ENCODE data around the gene SETD2.

The SETD2 gene

DNA sequence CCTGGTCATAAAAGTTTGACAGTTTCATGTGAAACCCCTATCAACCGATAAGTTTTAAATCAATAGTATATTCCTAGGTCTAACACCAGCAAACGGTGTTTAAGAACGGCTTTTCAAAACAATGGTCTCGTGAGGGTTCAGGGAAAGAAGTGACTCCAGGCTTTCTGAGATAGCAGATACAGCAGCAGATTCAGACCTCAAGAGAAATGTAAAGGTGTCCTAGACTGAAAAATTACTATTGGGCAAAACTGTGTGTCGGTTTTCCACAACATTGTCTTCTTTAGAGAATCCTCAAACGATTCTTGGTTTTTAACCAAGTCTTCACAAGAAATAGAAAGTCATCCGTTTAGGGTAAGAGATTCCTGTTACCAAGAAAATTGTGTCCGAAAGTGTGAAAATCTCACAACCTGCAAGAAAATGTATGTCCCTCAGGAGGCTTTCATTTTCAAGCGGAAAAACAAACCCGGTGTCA, 1.2 kb downstream of the SETD2 start:
- peak overlapping the region; percentile 89 to 99 (median 94) for H3K4me3 ChIP-seq (ENCODE audit: control insufficient read depth in 1 of 7, extremely low read depth in 1 of 7, insufficient read depth in 4 of 7, low read depth in 2 of 7, low read length in 6 of 7)
- ChIA-PET POLR2A (interaction anchor here (0.6 to 0.9 kb wide), 2 partner anchors 47 to 363 kb away, joined by 3 read pairs; no protein-coding TSS in a partner anchor), CTCF (interaction anchor here (2.3 kb wide), 1 partner anchor 10 kb away, joined by 11 read pairs; no protein-coding TSS in a partner anchor)
- H3K9me3 ChIP-seq (ENCODE audit: control extremely low read depth in 1 of 5, control insufficient read depth in 4 of 5, insufficient read depth in 2 of 5, low read depth in 1 of 5, low read length in 4 of 5), result no peaks in the 10 kb centered on the region
- 6% methylated on average over 10 of the region's 10 CpGs for WGBS (ENCODE audit: insufficient coverage)
- peaks cover 0 to 6% (median 0%) of the 10 kb centered on the region in 4 experiments for H3K36me3 ChIP-seq (ENCODE audit: control insufficient read depth in 4 of 4, insufficient read depth in 4 of 4, low read length in 3 of 4)
- peak in 1 of 3 donors; percentile 26 for DNase-seq
- no peaks in the 10 kb centered on the region for H3K27me3 ChIP-seq (replicated peaks in 2 of 5; ENCODE audit: control insufficient read depth in 4 of 5, insufficient read depth in 5 of 5, low read length in 4 of 5)
- peaks cover 18 to 51% (median 42%) of the 10 kb centered on the region in 4 experiments for H3K4me1 ChIP-seq (ENCODE audit: control extremely low read depth in 1 of 4, control insufficient read depth in 4 of 4, insufficient read depth in 4 of 4, low read length in 3 of 4)
- H3K27ac ChIP-seq (ENCODE audit: insufficient read depth in 1 of 2, low read depth in 1 of 2, low read length in 2 of 2, poor library complexity in 1 of 2, severe bottlenecking in 2 of 2), result peak overlapping the region; percentile 92 to 95

DNA sequence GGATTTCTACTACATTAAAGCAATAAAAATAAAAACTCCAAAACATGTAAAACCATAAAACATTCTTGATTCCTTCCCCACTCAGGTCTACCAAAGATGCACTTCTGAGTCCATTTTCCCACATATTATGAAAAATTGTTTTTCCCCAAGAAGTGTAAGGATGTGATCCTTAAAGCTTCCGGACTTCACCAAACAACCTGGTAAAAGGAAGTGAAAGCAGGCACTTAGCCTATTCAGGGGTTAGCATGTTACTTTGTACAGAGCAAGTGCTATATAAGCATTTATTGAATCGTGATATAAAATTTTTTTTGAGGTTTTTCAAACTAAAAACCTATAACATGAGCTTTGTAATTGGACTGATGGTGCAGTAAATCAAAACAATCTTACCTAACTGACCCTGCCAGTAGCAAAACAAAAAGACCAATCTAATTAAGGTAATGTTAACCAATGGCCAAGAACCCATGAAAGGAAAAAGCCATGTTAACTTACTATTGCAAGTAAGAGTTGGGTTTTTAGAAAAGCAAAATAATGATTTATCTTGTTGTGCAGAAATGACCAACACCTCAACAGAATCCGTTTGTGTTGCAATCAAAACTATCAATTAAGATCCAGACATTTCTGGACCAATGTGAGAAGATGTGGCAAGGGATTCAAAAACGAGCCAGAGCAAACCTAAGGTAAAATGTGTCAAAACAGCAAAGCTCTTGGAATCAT, 1.8 kb downstream of the SETD2 start:
- CTCF ChIA-PET, result no interaction called here
- no peak for DNase-seq
- peaks cover 18 to 51% (median 42%) of the 10 kb centered on the region in 4 experiments for H3K4me1 ChIP-seq (ENCODE audit: control extremely low read depth in 1 of 4, control insufficient read depth in 4 of 4, insufficient read depth in 4 of 4, low read length in 3 of 4)
- no peaks in the 10 kb centered on the region for H3K9me3 ChIP-seq (ENCODE audit: control extremely low read depth in 1 of 5, control insufficient read depth in 4 of 5, insufficient read depth in 2 of 5, low read depth in 1 of 5, low read length in 4 of 5)
- peaks cover 0 to 6% (median 0%) of the 10 kb centered on the region in 4 experiments for H3K36me3 ChIP-seq (ENCODE audit: control insufficient read depth in 4 of 4, insufficient read depth in 4 of 4, low read length in 3 of 4)
- H3K27me3 ChIP-seq (replicated peaks in 2 of 5; ENCODE audit: control insufficient read depth in 4 of 5, insufficient read depth in 5 of 5, low read length in 4 of 5), result no peaks in the 10 kb centered on the region
- 8% methylated on average over 3 of the region's 4 CpGs for WGBS (ENCODE audit: insufficient coverage)
- H3K4me3 ChIP-seq (ENCODE audit: control insufficient read depth in 1 of 7, extremely low read depth in 1 of 7, insufficient read depth in 4 of 7, low read depth in 2 of 7, low read length in 6 of 7), result peak overlapping the region in 6 of 7 experiments; percentile 89 to 95 (median 92)
- peak overlapping the region; percentile 92 to 95 for H3K27ac ChIP-seq (ENCODE audit: insufficient read depth in 1 of 2, low read depth in 1 of 2, low read length in 2 of 2, poor library complexity in 1 of 2, severe bottlenecking in 2 of 2)
- POLR2A ChIA-PET, result interaction anchor here (0.6 kb wide), 1 partner anchor 364 kb away, joined by 3 read pairs; no protein-coding TSS in a partner anchor

DNA sequence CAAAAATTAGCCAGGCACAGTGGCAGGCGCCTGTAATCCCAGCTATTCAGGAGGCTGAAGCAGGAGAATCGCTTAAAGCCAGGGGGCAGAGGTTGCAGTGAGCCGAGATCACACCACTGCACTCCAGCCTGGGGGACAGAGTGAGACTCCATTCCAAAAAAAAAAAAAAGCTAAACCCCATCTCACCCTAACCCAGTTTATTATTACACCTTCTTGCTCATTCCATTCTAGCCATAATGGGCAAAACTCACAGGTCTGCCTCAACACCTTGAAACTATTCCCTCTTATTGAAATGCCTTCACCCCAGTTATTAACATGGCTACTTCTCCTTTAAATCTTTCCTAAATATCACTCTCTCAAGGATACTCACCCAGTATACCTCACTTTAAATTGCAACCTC, 4.1 kb downstream of the SETD2 start:
- ChIA-PET POLR2A (interaction anchor here (0.6 kb wide), 1 partner anchor 65 kb away, joined by 3 read pairs; no protein-coding TSS in a partner anchor), CTCF (interaction anchor here (0.8 kb wide), 1 partner anchor 24 kb away, joined by 4 read pairs; no protein-coding TSS in a partner anchor)
- Histone ChIP-seq H3K36me3 (ENCODE audit: control insufficient read depth in 4 of 4, insufficient read depth in 4 of 4, low read length in 3 of 4) (peaks cover 0 to 6% (median 0%) of the 10 kb centered on the region in 4 experiments), H3K4me3 (ENCODE audit: control insufficient read depth in 1 of 7, extremely low read depth in 1 of 7, insufficient read depth in 4 of 7, low read depth in 2 of 7, low read length in 6 of 7) (no peak overlapping the region), H3K9me3 (ENCODE audit: control extremely low read depth in 1 of 5, control insufficient read depth in 4 of 5, insufficient read depth in 2 of 5, low read depth in 1 of 5, low read length in 4 of 5) (no peaks in the 10 kb centered on the region), H3K4me1 (ENCODE audit: control extremely low read depth in 1 of 4, control insufficient read depth in 4 of 4, insufficient read depth in 4 of 4, low read length in 3 of 4) (peaks cover 18 to 42% (median 27%) of the 10 kb centered on the region in 4 experiments), H3K27me3 (replicated peaks in 2 of 5; ENCODE audit: control insufficient read depth in 4 of 5, insufficient read depth in 5 of 5, low read length in 4 of 5) (no peaks in the 10 kb centered on the region), H3K27ac (ENCODE audit: insufficient read depth in 1 of 2, low read depth in 1 of 2, low read length in 2 of 2, poor library complexity in 1 of 2, severe bottlenecking in 2 of 2) (no peak overlapping the region)
- no peak for DNase-seq
- WGBS (ENCODE audit: insufficient coverage), result 83% methylated on average over 1 of the region's 3 CpGs

DNA sequence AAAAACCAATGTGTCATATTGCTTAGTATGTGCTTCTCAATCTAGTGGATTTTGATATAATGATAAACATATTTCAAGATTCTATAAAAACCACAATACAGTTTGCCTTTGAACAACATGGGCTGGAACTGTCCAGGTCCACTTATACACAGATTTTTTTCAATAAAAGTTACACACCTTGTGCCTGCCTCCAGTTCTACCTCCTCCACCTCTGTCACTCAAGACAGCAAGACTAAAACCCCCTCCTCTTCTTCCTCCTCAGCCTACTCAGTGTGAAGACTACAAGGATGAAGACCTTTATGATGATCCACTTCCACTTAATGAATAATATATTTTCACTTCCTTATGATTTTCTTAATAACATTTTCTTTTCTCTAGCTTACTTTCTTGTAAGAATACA, 5.7 kb downstream of the SETD2 start:
- Histone ChIP-seq H3K27me3 (replicated peaks in 2 of 5; ENCODE audit: control insufficient read depth in 4 of 5, insufficient read depth in 5 of 5, low read length in 4 of 5) (no peaks in the 10 kb centered on the region), H3K27ac (ENCODE audit: insufficient read depth in 1 of 2, low read depth in 1 of 2, low read length in 2 of 2, poor library complexity in 1 of 2, severe bottlenecking in 2 of 2) (no peak overlapping the region), H3K9me3 (ENCODE audit: control extremely low read depth in 1 of 5, control insufficient read depth in 4 of 5, insufficient read depth in 2 of 5, low read depth in 1 of 5, low read length in 4 of 5) (no peaks in the 10 kb centered on the region), H3K4me3 (ENCODE audit: control insufficient read depth in 1 of 7, extremely low read depth in 1 of 7, insufficient read depth in 4 of 7, low read depth in 2 of 7, low read length in 6 of 7) (no peak overlapping the region), H3K36me3 (ENCODE audit: control insufficient read depth in 4 of 4, insufficient read depth in 4 of 4, low read length in 3 of 4) (peaks cover 0 to 6% (median 0%) of the 10 kb centered on the region in 4 experiments), H3K4me1 (ENCODE audit: control extremely low read depth in 1 of 4, control insufficient read depth in 4 of 4, insufficient read depth in 4 of 4, low read length in 3 of 4) (peaks cover 18 to 44% (median 28%) of the 10 kb centered on the region in 4 experiments)
- ChIA-PET CTCF (no interaction called here), POLR2A (no interaction called here)
- DNase-seq, result no peak

DNA sequence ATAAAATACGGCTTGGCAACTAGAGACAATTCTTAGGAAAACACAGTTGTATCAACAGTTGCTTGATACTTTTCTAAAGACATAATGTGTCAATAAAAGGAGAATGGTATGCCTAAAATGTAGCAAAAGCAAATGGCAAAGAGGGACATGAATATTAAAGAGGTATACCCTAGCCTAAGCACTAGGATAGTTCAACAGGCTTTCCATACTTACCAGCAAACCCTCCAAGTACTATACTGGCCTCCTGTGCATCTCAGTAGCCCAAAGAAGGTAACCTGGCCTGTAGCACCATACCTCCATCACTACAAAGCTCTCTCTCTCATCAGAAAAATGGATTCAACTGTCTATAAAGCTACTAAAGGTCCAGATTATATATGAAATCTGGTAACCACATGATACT, 7.5 kb downstream of the SETD2 start:
- WGBS (ENCODE audit: insufficient coverage), result no CpG with 5 or more reads among the region's 1 CpG
- ChIA-PET POLR2A (no interaction called here), CTCF (interaction anchor here (1.0 to 1.2 kb wide), 2 partner anchors 11 to 40 kb away, joined by 3 read pairs; no protein-coding TSS in a partner anchor)

GRCh38 chr3:47152578-47152977, 11.3 kb downstream of the SETD2 start:
- H3K27ac ChIP-seq (ENCODE audit: insufficient read depth in 1 of 2, low read depth in 1 of 2, low read length in 2 of 2, poor library complexity in 1 of 2, severe bottlenecking in 2 of 2), result peak overlapping the region in 1 of 2 experiments; percentile 47
- peaks cover 0 to 26% (median 17%) of the 10 kb centered on the region in 4 experiments for H3K4me1 ChIP-seq (ENCODE audit: control extremely low read depth in 1 of 4, control insufficient read depth in 4 of 4, insufficient read depth in 4 of 4, low read length in 3 of 4)
- peak in 2 of 3 donors; percentile 32 to 48 for DNase-seq
- H3K9me3 ChIP-seq (ENCODE audit: control extremely low read depth in 1 of 5, control insufficient read depth in 4 of 5, insufficient read depth in 2 of 5, low read depth in 1 of 5, low read length in 4 of 5), result no peaks in the 10 kb centered on the region
- no peaks in the 10 kb centered on the region for H3K27me3 ChIP-seq (replicated peaks in 2 of 5; ENCODE audit: control insufficient read depth in 4 of 5, insufficient read depth in 5 of 5, low read length in 4 of 5)
- CTCF ChIA-PET, result interaction anchor here (2.1 to 2.2 kb wide), 2 partner anchors 11 to 22 kb away, joined by 5 to 11 read pairs; partner anchors contain the start of gene SETD2
- peak overlapping the region in 1 of 7 experiments; percentile 36 for H3K4me3 ChIP-seq (ENCODE audit: control insufficient read depth in 1 of 7, extremely low read depth in 1 of 7, insufficient read depth in 4 of 7, low read depth in 2 of 7, low read length in 6 of 7)
- no peaks in the 10 kb centered on the region for H3K36me3 ChIP-seq (ENCODE audit: control insufficient read depth in 4 of 4, insufficient read depth in 4 of 4, low read length in 3 of 4)
- WGBS (ENCODE audit: insufficient coverage), result 5% methylated on average over 2 of the region's 2 CpGs
- POLR2A ChIA-PET, result no interaction called here

More for the DNA sequence above, 7.5 kb downstream of the SETD2 start:
- peaks cover 8 to 47% (median 23%) of the 10 kb centered on the region in 4 experiments for H3K4me1 ChIP-seq (ENCODE audit: control extremely low read depth in 1 of 4, control insufficient read depth in 4 of 4, insufficient read depth in 4 of 4, low read length in 3 of 4)
- peaks cover 0 to 6% (median 0%) of the 10 kb centered on the region in 4 experiments for H3K36me3 ChIP-seq (ENCODE audit: control insufficient read depth in 4 of 4, insufficient read depth in 4 of 4, low read length in 3 of 4)
- DNase-seq, result no peak
- H3K9me3 ChIP-seq (ENCODE audit: control extremely low read depth in 1 of 5, control insufficient read depth in 4 of 5, insufficient read depth in 2 of 5, low read depth in 1 of 5, low read length in 4 of 5), result no peaks in the 10 kb centered on the region
- H3K27ac ChIP-seq (ENCODE audit: insufficient read depth in 1 of 2, low read depth in 1 of 2, low read length in 2 of 2, poor library complexity in 1 of 2, severe bottlenecking in 2 of 2), result no peak overlapping the region
- H3K27me3 ChIP-seq (replicated peaks in 2 of 5; ENCODE audit: control insufficient read depth in 4 of 5, insufficient read depth in 5 of 5, low read length in 4 of 5), result no peaks in the 10 kb centered on the region
- no peak overlapping the region for H3K4me3 ChIP-seq (ENCODE audit: control insufficient read depth in 1 of 7, extremely low read depth in 1 of 7, insufficient read depth in 4 of 7, low read depth in 2 of 7, low read length in 6 of 7)

GRCh38 chr3:47151836-47152235, 12.1 kb downstream of the SETD2 start:
- DNase-seq, result peak in 2 of 3 donors; percentile 56 to 78
- H3K9me3 ChIP-seq (ENCODE audit: control extremely low read depth in 1 of 5, control insufficient read depth in 4 of 5, insufficient read depth in 2 of 5, low read depth in 1 of 5, low read length in 4 of 5), result no peaks in the 10 kb centered on the region
- H3K4me1 ChIP-seq (ENCODE audit: control extremely low read depth in 1 of 4, control insufficient read depth in 4 of 4, insufficient read depth in 4 of 4, low read length in 3 of 4), result peaks cover 0 to 26% (median 17%) of the 10 kb centered on the region in 4 experiments
- no peaks in the 10 kb centered on the region for H3K36me3 ChIP-seq (ENCODE audit: control insufficient read depth in 4 of 4, insufficient read depth in 4 of 4, low read length in 3 of 4)
- H3K4me3 ChIP-seq (ENCODE audit: control insufficient read depth in 1 of 7, extremely low read depth in 1 of 7, insufficient read depth in 4 of 7, low read depth in 2 of 7, low read length in 6 of 7), result no peak overlapping the region
- H3K27me3 ChIP-seq (replicated peaks in 2 of 5; ENCODE audit: control insufficient read depth in 4 of 5, insufficient read depth in 5 of 5, low read length in 4 of 5), result no peaks in the 10 kb centered on the region
- ChIA-PET CTCF (interaction anchor here (0.7 to 2.2 kb wide), 3 partner anchors 12 to 50 kb away, joined by 3 to 11 read pairs (median 5); partner anchors contain the start of gene SETD2), POLR2A (no interaction called here)
- no CpG with 5 or more reads among the region's 1 CpG for WGBS (ENCODE audit: insufficient coverage)
- peak overlapping the region in 1 of 2 experiments; percentile 47 for H3K27ac ChIP-seq (ENCODE audit: insufficient read depth in 1 of 2, low read depth in 1 of 2, low read length in 2 of 2, poor library complexity in 1 of 2, severe bottlenecking in 2 of 2)
